Stimulated activated CD8-positive, alpha-beta memory T cell treated with anti-CD3 and anti-CD28 coated beads, Interleukin-4, amount 100 ng/mL, for 24 hours (primary cell): ENCODE data around the gene SYNGR3.
"Not testable (repeated sequence)": the region's sequence is repeated elsewhere in the genome, so short reads cannot be mapped to it uniquely, and the experiment has no call there.

ENCODE experiments used
- DNase-seq: peaks from one replicate; pipeline ENCODE4 v3.0.0-alpha.2; 2020; ENCODE audit warnings: low read depth

Gene SYNGR3, protein sequence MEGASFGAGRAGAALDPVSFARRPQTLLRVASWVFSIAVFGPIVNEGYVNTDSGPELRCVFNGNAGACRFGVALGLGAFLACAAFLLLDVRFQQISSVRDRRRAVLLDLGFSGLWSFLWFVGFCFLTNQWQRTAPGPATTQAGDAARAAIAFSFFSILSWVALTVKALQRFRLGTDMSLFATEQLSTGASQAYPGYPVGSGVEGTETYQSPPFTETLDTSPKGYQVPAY

DNA sequence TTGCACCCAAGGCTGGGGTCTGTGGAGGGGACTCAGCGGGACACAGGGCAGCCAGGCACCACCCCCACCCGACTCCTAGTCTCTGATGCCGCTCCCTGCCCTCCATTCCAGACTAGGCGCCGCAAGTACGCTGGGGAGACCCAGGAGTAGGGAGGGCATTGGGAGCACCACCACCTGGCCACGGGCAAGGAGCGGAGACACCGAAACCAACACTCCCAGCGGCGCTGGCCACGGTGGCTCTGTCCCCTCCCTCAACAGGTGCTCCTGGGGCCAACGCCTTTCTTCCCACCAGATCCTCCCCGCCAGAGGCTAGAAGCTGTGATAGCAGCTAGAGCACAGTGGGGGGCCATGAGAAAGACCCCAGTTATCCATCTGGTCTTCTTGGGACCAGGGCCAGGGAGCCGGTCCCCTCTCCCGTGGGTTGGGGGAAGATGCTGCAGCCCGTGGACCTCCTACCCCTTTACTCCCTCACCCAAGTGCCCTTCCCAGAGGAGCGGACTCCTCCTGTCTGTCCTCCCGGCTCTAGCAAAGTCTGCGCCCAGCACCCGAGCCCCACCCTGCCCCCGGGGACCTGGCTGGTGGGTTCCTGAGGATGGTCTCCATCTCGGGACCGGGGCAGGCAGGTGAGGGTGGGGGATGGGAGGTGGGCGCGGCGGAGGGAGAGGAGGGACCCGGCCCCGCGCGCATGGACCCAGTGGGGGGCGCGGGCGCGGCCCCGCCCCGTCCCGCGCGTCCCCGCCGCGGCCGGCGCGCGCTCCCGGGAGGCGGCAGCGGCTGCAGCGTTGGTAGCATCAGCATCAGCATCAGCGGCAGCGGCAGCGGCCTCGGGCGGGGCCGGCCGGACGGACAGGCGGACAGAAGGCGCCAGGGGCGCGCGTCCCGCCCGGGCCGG, at the start of gene SYNGR3:
Gene SYNGR3, plus strand, starts transcription at position 762 of the 892 bp plus-strand sequence. CDS start 133 bp downstream, outside the sequence.
- no peak for DNase-seq

GRCh38 chr16:1940273-1941161, 49.3 kb upstream of the SYNGR3 start:
- no peak for DNase-seq

GRCh38 chr16:1941162-1942046, 48.4 kb upstream of the SYNGR3 start:
- DNase-seq: no peak

DNA sequence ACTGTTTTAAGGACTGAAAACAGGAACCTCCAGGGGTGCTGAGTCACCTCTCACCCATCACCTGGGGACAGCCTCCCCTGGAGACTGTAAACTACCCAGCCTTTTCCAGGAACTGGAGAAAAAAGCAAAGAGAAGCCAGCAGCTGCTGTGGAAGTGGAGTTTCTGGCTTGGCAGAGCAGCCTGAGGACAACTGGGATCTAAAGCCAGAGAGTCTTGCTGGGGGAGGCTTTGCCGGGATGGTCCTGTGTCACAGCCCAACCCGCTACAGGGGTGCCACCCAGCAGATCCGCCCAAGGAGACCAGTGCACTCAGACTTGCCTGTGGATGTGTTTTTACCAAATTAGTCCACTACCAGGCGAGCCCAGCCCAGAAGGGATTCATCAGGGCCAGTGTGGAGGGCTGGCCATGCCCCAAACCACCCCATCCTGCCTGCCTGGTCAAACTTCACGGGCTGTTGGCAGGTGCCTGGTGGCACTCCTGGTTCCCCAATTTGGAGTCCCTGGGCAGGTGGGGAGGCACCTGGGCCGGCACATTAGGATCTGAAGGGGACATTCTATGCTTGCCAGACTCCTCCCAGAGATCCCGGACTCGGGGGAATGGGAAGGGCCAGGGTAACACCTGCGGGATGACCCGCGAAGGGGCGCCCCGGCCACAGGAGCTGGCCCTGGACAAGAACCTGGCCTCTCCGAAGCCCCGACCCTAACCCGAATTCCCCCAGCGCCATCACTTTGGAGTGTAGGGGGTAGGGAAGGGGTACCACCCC, 47.5 kb upstream of the SYNGR3 start:
- DNase-seq: no peak

- peak; percentile 99 for DNase-seq
Measured at GRCh38 chr16:1942810-1943726, 46.7 kb upstream of the SYNGR3 start, which contains the start of gene MSRB1. Gene MSRB1, minus strand, starts transcription at chr16:1943199. Its CDS starts 43 bp downstream, at chr16:1943156.

DNA sequence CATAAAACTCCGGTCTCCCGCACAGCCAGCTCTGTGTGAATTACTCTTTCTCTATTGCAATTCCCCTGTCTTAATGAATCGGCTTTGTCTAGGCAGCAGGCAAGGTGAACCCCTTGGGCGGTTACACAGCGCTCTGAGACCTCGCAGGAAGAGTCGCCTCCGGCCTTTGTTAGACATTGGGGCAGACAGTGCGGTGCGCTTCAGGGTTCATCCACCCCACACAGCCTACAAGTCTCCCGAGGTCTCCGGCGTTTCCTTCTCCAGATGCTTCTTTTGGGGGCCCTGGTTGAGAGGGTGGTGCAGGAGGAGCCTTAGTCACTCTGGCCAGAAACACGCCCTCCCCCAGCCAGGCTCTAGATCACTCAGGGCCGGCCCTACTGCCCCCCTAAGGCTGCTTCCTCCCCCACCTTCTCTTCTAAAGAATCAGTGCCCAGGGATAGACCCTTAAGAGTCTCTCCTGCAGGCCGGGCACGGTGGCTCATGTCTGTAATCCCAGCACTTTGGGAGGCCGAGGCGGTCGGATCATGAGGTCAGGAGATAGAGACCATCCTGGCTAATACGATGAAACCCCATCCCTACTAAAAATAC, 45.1 kb upstream of the SYNGR3 start:
- DNase-seq: no peak

DNA sequence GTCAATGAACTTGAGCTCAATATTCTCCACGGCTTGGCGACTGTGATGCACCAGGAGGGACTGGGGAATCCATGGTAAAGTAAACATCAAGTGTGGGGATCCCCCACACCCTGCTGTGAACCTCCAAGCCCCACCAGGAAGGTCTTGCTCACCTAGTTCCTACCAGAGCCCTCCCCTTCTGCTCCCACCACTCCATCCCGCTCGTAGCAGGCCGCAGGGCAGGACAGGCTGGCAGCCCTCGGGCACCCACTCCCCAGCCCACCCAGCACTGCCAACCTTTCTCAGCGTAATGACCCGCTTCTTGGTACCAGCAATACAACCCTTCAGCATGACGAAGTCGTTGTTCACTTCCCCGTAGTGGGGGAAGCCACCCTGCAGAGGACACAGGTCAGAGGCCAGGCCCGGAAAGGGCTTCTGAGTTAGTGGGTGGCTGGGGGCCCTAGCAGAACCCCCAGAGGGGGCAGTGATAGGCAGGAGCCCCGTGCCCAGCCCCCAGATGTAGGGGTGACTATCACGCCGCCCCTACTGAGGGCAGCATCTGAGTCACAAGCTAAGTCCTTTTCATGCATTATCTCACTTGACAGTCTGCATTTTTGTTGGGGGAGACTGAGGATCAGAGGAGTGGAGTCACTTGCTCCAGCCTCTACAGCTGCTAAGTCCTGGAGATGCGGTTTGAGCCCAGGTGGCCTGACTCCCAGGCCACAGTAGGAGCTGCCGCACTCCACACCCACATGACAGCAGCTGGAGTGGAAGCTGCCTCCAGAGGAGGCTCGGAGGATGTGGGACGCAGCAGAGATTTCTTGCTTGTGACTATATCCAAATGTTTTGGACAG, 44.0 kb upstream of the SYNGR3 start:
- DNase-seq: no peak

DNA sequence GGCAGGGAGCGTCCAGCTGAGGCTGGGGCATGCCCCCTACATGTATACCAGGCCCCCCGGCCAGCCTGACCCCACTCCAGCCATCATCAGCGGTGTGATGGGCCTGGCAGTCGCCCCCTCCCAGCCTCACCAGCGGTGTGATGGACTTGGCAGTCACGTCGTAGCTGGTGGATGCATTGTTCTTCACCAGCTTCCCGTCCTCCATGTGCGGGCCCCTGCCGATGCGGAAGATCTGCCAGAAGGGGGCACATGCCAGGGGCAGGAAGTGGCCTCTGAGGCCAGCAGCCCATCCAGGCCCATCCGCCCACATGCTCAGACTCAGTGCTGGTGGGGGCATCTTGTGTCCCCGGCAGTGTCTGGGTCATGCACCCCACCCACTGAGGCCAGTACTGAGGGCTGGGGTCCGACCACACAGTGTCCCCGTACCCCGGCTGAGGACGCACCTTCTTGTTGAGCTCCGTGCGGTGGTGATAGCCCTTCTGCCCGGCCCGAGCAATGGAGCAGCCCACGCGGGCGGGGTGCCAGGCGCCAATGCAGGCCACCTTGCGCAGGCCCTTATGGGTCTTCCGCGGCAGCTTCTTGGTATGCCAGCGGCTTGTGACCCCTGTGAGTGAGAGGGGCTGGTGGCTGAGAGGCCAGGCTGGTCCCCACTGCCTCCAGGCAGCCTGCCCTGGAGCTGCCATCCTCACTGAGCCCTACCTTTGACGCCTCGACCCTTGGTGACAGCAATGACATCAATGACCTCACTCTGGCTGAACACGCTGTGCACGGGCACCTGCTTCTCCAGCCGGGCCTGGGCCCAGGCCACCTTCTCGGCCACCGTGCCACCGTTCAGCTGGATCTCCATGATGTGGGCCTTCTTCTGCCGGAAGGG, 43.0 kb upstream of the SYNGR3 start:
- DNase-seq: no peak

DNA sequence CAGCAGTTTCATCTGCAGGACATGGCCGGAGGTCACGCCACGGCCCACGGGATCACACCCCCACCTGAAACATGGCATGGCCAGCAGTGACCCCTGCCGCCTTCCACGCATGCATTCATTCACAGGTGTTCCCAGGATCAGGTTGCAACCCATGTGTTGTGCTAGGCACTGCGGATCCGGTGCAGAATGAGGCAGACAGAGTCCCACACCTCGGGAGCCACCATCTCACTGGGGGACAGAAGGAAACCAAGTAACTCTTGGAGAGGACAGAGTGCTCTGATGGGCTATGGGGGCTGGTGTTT, 42.5 kb upstream of the SYNGR3 start:
- no peak for DNase-seq

DNA sequence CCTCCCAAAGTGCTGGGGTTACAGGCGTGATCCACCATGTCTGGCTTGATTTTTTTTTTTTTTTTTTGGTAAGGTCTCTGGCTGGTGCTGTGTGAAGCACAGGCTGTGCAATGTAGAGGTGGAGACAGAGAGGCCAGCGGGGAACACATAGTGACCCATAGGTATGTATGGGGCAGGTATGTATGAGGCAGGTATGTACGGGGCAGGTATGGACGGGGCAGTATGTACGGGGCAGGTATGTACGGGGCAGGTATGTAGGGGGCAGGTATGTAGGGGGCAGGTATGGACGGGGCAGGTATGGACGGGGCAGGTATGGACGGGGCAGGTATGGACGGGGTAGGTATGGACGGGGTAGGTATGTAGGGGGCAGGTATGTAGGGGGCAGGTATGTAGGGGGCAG, 40.3 kb upstream of the SYNGR3 start:
- no peak for DNase-seq

DNA sequence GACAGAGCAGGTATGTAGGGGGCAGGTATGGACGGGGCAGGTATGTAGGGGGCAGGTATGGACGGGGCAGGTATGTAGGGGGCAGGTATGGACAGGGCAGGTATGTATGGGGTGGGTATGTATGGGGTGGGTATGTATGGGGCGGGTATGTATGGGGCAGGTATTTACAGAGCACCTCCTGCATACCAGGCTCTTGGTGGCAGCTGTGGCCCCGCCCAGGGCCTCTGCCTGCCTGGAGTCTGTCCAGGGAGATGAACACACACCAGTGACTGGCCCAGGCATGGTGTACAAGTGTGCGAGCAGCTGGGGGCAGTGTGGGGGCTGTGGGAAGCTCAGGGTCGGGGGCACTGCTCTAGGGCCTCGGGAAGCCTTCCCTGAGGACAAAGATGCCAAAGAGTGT, 39.7 kb upstream of the SYNGR3 start:
- DNase-seq: no peak

DNA sequence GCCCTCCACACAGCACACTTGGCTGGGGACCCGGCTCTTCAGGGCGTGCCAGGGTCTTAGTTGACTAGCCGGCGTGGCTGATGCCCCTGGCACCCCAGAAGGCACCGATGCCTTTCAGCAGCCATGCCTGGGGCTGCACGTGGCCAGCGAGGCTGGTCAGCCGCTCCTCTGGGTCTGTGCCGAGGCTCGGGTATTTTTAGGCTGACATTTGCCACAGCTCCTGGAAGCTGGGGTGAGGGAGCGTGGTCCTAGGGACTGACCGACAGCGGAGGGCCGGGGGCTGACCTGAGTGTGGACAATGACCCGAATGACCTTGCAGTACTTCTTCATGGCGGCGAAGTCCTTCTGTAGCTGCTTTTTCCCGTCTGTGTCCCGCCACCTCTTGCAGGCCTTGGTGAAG, 39.2 kb upstream of the SYNGR3 start:
- no peak for DNase-seq

GRCh38 chr16:1953734-1954133, 36.0 kb upstream of the SYNGR3 start:
- DNase-seq: no peak

DNA sequence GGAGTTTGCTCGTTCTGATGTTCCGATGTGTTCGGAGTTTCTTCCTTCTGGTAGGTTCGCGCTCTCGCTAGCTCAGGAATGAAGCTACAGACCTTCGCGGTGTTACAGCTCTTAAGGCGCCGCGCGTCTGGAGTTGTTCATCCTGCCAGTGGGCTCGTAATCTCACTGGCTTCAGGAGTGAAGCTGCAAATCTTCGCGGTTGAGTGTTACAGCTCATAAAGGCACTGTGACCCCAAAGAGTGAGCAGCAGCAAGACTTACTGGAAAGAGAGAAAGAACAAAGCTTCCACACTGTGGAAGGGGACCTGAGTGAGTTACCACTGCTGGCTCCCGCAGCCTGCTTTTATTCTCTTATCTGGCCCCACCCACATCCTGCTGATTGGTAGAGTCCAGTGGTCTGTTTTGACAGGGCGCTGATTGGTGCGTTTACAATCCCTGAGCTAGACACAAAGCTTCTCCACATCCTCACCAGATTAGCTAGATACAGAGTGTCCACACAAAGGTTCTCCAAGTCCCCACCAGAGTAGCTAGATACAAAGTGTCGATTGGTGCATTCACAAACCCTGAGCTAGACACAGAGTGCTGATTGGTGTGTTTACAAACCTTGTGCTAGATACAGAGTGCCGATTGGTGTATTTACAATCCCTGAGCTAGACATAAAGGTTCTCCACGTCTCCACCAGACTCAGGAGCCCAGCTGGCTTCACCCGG, 32.2 kb upstream of the SYNGR3 start:
- DNase-seq: not testable (repeated sequence)

DNA sequence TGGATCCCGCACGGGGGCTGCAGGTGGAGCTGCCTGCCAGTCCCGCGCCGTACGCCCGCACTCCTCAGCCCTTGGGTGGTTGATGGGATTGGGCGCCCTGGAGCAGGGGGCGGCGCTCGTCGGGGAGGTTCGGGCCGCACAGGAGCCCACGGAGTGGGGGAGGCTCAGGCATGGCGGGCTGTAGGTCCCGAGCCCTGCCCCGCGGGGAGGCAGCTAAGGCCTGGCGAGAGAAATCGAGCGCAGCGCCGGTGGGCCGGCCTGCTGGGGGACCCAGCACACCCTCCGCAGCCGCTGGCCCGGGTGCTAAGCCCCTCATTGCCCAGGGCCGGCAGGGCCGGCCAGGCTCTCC, 31.7 kb upstream of the SYNGR3 start:
- not testable (repeated sequence) for DNase-seq

GRCh38 chr16:1958715-1959268, 31.0 kb upstream of the SYNGR3 start:
- DNase-seq: no peak
